Spleen (tissue), 7 donors: Measurements from ENCODE around the gene STXBP6.

Experiments
- POLR2A ChIP-seq, 3 donors: fragments of 450-650 bp; IDR thresholded peaks; one replicate each; pipeline ENCODE4 v1.5.1; 2017; ENCODE audit warnings: antibody characterized with exemption in 3 of 3, mild to moderate bottlenecking in 1 of 3
- POLR2AphosphoS5 ChIP-seq, 3 donors: sonication (generic); formaldehyde crosslinking; IDR thresholded peaks; one replicate each; pipeline ENCODE4 v1.5.1; 2017; ENCODE audit warnings: antibody characterized with exemption in 3 of 3
- TF ChIP-seq, protein P1 (sequence below), 11 experiments: fragments of 200-600 bp in 7 of 11; fragments of 450-650 bp in 4 of 11; sonication (generic) in 4 of 11; IDR thresholded peaks in 8 of 11; conservative IDR thresholded peaks in 3 of 11; 1 replicate in 7 of 11; 2 replicates in 4 of 11; pipeline versions ENCODE4 v1.4.0 to v1.8.0; 2016 to 2021; ENCODE audit warnings: antibody characterized with exemption in 11 of 11, inconsistent platforms in 4 of 11, mild to moderate bottlenecking in 1 of 11
- donor health status: DM: no; HTN: no; CAD: no; lungs with moderate emphysema.
- donor health status: DM: no; HTN: no; CAD: no.
- donor health status: DM: no; HTN: no; CAD: no.

DNA sequence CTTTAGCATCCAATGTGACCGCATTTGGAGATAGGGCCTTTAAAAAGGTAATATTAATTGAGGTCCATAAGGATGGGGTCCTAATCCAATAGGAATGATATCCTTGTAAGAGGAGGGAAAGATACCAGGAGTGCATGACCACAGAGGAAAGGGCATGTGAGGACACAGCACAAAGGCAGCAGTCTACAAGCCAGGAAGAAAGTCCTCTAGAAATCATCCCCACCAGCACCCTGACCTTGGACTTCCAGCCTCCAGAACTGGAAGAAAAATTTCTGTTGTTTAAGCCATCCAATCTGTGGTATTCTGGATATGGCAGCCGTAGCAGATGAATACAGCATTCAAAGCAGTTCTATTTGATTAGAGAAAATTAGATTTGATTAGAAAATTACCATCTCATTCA lies 145.4 kb downstream of the STXBP6 start:
- TF ChIP-seq, protein P1, sequence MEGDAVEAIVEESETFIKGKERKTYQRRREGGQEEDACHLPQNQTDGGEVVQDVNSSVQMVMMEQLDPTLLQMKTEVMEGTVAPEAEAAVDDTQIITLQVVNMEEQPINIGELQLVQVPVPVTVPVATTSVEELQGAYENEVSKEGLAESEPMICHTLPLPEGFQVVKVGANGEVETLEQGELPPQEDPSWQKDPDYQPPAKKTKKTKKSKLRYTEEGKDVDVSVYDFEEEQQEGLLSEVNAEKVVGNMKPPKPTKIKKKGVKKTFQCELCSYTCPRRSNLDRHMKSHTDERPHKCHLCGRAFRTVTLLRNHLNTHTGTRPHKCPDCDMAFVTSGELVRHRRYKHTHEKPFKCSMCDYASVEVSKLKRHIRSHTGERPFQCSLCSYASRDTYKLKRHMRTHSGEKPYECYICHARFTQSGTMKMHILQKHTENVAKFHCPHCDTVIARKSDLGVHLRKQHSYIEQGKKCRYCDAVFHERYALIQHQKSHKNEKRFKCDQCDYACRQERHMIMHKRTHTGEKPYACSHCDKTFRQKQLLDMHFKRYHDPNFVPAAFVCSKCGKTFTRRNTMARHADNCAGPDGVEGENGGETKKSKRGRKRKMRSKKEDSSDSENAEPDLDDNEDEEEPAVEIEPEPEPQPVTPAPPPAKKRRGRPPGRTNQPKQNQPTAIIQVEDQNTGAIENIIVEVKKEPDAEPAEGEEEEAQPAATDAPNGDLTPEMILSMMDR (IDR thresholded peaks at IDR 0.05 in 8 of 11, conservative IDR thresholded peaks at IDR 0.05 in 3 of 11): no peak
- TF ChIP-seq POLR2A (IDR thresholded peaks at IDR 0.05) (no peak), POLR2AphosphoS5 (IDR thresholded peaks at IDR 0.05) (no peak)
